ENCODE measurements around the gene RRH.
"Not testable (repeated sequence)": the region's sequence is repeated elsewhere in the genome, so short reads cannot be mapped to it uniquely, and the experiment has no call there.

The RRH gene

DNA sequence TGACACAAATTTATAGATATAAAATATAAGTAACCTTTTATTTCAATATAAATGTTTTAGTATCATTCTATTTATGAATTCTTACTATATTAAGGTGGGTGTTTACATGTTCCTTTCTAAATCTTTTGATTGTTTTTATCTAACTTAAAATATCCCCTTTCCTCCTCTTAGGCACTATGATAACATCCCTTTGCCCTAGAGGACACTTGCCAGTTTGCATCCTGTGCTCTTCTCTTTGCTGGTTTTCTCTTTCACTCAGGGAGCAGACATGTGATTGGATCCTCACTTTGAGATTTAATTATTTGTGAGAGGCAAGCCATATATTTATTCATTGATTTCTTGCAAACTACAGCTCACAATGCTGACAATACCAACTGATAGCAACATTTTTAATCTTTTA lies 36.4 kb downstream of the RRH start:
- TF ChIP-seq TAF1 (IDR thresholded peaks at IDR 0.05; ENCODE audit: low read depth, low read length): no peak
- no peak for TF ChIP-seq SPI1 (IDR thresholded peaks at IDR 0.05; ENCODE audit: low read depth, low read length)
- no peak for TF ChIP-seq PAX5 (IDR thresholded peaks at IDR 0.05; ENCODE audit: insufficient read depth, low read length, severe bottlenecking)
- no peak for TF ChIP-seq POU2F2 (IDR thresholded peaks at IDR 0.05; ENCODE audit: low read depth, low read length)
- no peak for TF ChIP-seq POLR2A (IDR thresholded peaks at IDR 0.05; ENCODE audit: low read depth, low read length)
- no peak for TF ChIP-seq POLR2AphosphoS5 (IDR thresholded peaks at IDR 0.05; ENCODE audit: low read depth, low read length)
- DNase-seq (ENCODE audit: insufficient read length, low spot score): no peak
- FAIRE-seq: no peak

DNA sequence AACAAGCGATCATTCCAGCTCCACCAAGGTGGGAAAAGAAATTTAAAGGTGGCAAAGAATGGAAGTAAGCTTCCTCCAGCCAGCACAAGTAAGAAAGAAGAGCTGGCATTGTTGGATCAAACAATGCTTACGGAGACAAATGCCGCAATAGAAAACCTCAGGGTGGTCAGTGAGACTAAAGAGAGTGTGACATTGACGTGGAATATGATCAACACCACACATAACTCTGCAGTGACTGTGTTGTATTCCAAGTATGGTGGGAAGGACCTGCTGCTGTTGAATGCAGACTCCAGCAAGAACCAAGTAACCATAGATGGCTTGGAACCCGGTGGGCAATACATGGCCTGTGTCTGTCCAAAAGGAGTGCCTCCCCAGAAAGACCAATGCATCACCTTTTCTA lies 42.3 kb downstream of the RRH start:
- FAIRE-seq: no peak
- TF ChIP-seq POU2F2 (IDR thresholded peaks at IDR 0.05; ENCODE audit: low read depth, low read length) (no peak), POLR2AphosphoS5 (IDR thresholded peaks at IDR 0.05; ENCODE audit: low read depth, low read length) (no peak), SPI1 (IDR thresholded peaks at IDR 0.05; ENCODE audit: low read depth, low read length) (no peak), TAF1 (IDR thresholded peaks at IDR 0.05; ENCODE audit: low read depth, low read length) (no peak), PAX5 (IDR thresholded peaks at IDR 0.05; ENCODE audit: insufficient read depth, low read length, severe bottlenecking) (no peak)
- DNase-seq (ENCODE audit: insufficient read length, low spot score): no peak

GRCh38 chr4:109872065-109872464 lies 44.3 kb downstream of the RRH start:
- no peak for FAIRE-seq
- TF ChIP-seq SPI1 (IDR thresholded peaks at IDR 0.05; ENCODE audit: low read depth, low read length) (no peak), POLR2A (IDR thresholded peaks at IDR 0.05; ENCODE audit: low read depth, low read length) (no peak), POU2F2 (IDR thresholded peaks at IDR 0.05; ENCODE audit: low read depth, low read length) (no peak), POLR2AphosphoS5 (IDR thresholded peaks at IDR 0.05; ENCODE audit: low read depth, low read length) (no peak), TAF1 (IDR thresholded peaks at IDR 0.05; ENCODE audit: low read depth, low read length) (no peak), PAX5 (IDR thresholded peaks at IDR 0.05; ENCODE audit: insufficient read depth, low read length, severe bottlenecking) (no peak)
- no peak for DNase-seq (ENCODE audit: insufficient read length, low spot score)

DNA sequence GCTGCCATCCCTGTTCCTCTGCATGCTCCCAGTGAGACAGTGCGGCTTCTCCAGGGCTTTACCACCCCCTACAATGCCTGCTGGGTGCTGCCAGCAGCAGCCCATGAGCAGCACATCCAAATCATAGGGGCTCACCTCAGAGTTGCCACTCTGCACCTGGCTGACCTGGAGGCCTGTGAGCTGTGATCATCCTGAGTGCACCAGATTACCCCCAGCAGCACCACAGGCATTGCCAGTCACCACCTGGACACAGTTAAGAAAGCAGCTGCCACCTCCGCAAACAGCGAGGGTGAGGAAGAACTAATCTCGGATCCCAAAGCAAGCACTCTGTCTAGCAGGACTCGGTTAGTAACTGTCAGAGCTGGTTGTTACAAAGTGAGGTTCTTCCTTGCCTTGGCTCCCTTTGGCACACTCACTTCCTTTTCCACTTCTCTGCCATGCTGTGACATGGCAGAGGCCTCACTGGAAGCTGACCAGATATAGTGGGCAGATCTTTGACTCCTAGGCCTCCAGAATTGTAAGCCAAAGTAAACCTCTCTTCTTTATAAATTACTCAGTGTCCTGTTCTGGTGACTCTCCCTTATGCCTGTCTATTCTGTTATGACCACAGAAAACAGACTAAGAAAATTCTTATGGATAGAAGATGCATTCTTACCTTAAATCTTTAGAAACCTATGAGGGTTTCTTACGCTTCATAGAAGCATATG lies 45.3 kb downstream of the RRH start:
- FAIRE-seq: no peak
- no peak for DNase-seq (ENCODE audit: insufficient read length, low spot score)
- TF ChIP-seq POLR2A (IDR thresholded peaks at IDR 0.05; ENCODE audit: low read depth, low read length): no peak
- TF ChIP-seq TAF1 (IDR thresholded peaks at IDR 0.05; ENCODE audit: low read depth, low read length): no peak
- no peak for TF ChIP-seq POLR2AphosphoS5 (IDR thresholded peaks at IDR 0.05; ENCODE audit: low read depth, low read length)
- no peak for TF ChIP-seq SPI1 (IDR thresholded peaks at IDR 0.05; ENCODE audit: low read depth, low read length)
- TF ChIP-seq POU2F2 (IDR thresholded peaks at IDR 0.05; ENCODE audit: low read depth, low read length): no peak
- no peak for TF ChIP-seq PAX5 (IDR thresholded peaks at IDR 0.05; ENCODE audit: insufficient read depth, low read length, severe bottlenecking)

GRCh38 chr4:109873791-109874514 lies 46.2 kb downstream of the RRH start:
- FAIRE-seq (no peak), DNase-seq (ENCODE audit: insufficient read length, low spot score) (no peak)
- TF ChIP-seq TAF1 (IDR thresholded peaks at IDR 0.05; ENCODE audit: low read depth, low read length) (no peak), PAX5 (IDR thresholded peaks at IDR 0.05; ENCODE audit: insufficient read depth, low read length, severe bottlenecking) (no peak), SPI1 (IDR thresholded peaks at IDR 0.05; ENCODE audit: low read depth, low read length) (no peak), POU2F2 (IDR thresholded peaks at IDR 0.05; ENCODE audit: low read depth, low read length) (no peak), POLR2A (IDR thresholded peaks at IDR 0.05; ENCODE audit: low read depth, low read length) (no peak)

GRCh38 chr4:109875106-109875505 lies 47.3 kb downstream of the RRH start:
- TF ChIP-seq POLR2AphosphoS5 (IDR thresholded peaks at IDR 0.05; ENCODE audit: low read depth, low read length): no peak
- no peak for TF ChIP-seq SPI1 (IDR thresholded peaks at IDR 0.05; ENCODE audit: low read depth, low read length)
- no peak for TF ChIP-seq POLR2A (IDR thresholded peaks at IDR 0.05; ENCODE audit: low read depth, low read length)
- no peak for TF ChIP-seq PAX5 (IDR thresholded peaks at IDR 0.05; ENCODE audit: insufficient read depth, low read length, severe bottlenecking)
- TF ChIP-seq POU2F2 (IDR thresholded peaks at IDR 0.05; ENCODE audit: low read depth, low read length): no peak
- no peak for TF ChIP-seq TAF1 (IDR thresholded peaks at IDR 0.05; ENCODE audit: low read depth, low read length)
- FAIRE-seq: no peak
- no peak for DNase-seq (ENCODE audit: insufficient read length, low spot score)

- FAIRE-seq; DNase-seq (ENCODE audit: insufficient read length, low spot score): not testable (repeated sequence)
These were observed 47.8 kb downstream of the RRH start for GRCh38 chr4:109875553-109875952.

GRCh38 chr4:109876634-109877265 lies 49.0 kb downstream of the RRH start:
- TF ChIP-seq POLR2AphosphoS5 (IDR thresholded peaks at IDR 0.05; ENCODE audit: low read depth, low read length) (no peak), PAX5 (IDR thresholded peaks at IDR 0.05; ENCODE audit: insufficient read depth, low read length, severe bottlenecking) (no peak), SPI1 (IDR thresholded peaks at IDR 0.05; ENCODE audit: low read depth, low read length) (no peak), POU2F2 (IDR thresholded peaks at IDR 0.05; ENCODE audit: low read depth, low read length) (no peak), POLR2A (IDR thresholded peaks at IDR 0.05; ENCODE audit: low read depth, low read length) (no peak), TAF1 (IDR thresholded peaks at IDR 0.05; ENCODE audit: low read depth, low read length) (no peak)
- DNase-seq (ENCODE audit: insufficient read length, low spot score) (no peak), FAIRE-seq (no peak)

DNA sequence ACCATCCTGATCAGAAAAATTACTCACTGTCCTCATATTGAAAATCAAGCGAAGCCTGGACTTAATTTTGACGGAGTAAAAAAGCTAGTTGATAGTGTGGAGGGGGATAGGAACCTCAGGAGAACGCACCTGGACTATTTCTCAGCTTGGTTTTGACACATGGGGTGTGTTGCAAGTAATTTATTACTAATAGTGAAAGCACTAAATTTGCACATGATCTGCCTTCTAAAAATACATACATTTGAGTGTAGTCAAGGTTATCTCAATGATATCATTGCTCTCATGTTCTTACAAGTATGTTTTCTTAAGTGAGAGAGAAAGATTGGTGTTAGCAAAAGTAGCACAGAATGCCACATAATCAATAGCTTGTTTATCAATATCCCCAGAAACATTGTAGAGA lies 49.6 kb downstream of the RRH start:
- TF ChIP-seq TAF1 (IDR thresholded peaks at IDR 0.05; ENCODE audit: low read depth, low read length) (no peak), POU2F2 (IDR thresholded peaks at IDR 0.05; ENCODE audit: low read depth, low read length) (no peak), SPI1 (IDR thresholded peaks at IDR 0.05; ENCODE audit: low read depth, low read length) (no peak), POLR2A (IDR thresholded peaks at IDR 0.05; ENCODE audit: low read depth, low read length) (no peak), POLR2AphosphoS5 (IDR thresholded peaks at IDR 0.05; ENCODE audit: low read depth, low read length) (no peak), PAX5 (IDR thresholded peaks at IDR 0.05; ENCODE audit: insufficient read depth, low read length, severe bottlenecking) (no peak)
- DNase-seq (ENCODE audit: insufficient read length, low spot score): peak; percentile 5
- no peak for FAIRE-seq
